ENCODE measurements around the gene DLG5. TPM values are rescaled to one million over a fixed set of nuclear protein-coding genes. Genes with fewer than 3 reads are reported as not detected.
"Not testable (repeated sequence)": the region's sequence is repeated elsewhere in the genome, so short reads cannot be mapped to it uniquely, and the experiment has no call there.

Gene DLG5
- total and polyA plus RNA-seq, 8 donors: 11.3 to 19.4 (median 13.5) TPM

GRCh38 chr10:77763453-77764430, 162.8 kb downstream of the DLG5 start:
- ATAC-seq: no peak
- Histone ChIP-seq H3K4me1 (peaks cover 0 to 6% (median 0%) of the 10 kb centered on the region in 3 donors), H3K9me3 (no peaks in the 10 kb centered on the region), H3K27ac (no peak overlapping the region), H3K27me3 (no peaks in the 10 kb centered on the region), H3K4me3 (no peak overlapping the region), H3K36me3 (no peaks in the 10 kb centered on the region)
- intact Hi-C loops (cut with DNase I): no loop called here
- 84% methylated on average over 9 of the region's 9 CpGs for WGBS, 2 donors
- TF ChIP-seq, protein P1, sequence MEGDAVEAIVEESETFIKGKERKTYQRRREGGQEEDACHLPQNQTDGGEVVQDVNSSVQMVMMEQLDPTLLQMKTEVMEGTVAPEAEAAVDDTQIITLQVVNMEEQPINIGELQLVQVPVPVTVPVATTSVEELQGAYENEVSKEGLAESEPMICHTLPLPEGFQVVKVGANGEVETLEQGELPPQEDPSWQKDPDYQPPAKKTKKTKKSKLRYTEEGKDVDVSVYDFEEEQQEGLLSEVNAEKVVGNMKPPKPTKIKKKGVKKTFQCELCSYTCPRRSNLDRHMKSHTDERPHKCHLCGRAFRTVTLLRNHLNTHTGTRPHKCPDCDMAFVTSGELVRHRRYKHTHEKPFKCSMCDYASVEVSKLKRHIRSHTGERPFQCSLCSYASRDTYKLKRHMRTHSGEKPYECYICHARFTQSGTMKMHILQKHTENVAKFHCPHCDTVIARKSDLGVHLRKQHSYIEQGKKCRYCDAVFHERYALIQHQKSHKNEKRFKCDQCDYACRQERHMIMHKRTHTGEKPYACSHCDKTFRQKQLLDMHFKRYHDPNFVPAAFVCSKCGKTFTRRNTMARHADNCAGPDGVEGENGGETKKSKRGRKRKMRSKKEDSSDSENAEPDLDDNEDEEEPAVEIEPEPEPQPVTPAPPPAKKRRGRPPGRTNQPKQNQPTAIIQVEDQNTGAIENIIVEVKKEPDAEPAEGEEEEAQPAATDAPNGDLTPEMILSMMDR (IDR thresholded peaks at IDR 0.05): no peak
- no peak for FAIRE-seq
- DNase-seq: no peak

DNA sequence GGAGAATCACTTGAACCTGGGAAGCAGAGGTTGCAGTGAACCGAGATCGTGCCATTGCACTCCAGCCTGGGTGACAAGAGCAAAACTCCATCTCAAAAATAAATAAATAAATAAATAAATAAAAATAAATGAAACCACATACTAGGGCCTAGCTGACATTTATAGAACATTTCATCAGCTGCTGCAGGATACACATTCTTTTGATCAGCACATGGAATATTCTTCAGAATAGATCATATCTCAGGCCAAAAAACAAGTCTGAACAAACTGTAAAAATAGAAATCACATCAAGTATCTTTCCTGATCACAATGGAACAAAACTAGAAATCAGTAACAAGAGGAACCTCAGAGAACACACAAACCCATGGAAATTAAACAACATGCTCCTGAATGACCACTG, 168.1 kb downstream of the DLG5 start:
- H3K36me3 ChIP-seq; ATAC-seq; H3K4me1 ChIP-seq; H3K27me3 ChIP-seq; DNase-seq; H3K9me3 ChIP-seq; intact Hi-C loops (cut with DNase I); FAIRE-seq; H3K27ac ChIP-seq; H3K4me3 ChIP-seq: not testable (repeated sequence)
- 97 to 100% methylated on average over 2 of the region's 2 CpGs for WGBS, 2 donors

GRCh38 chr10:77756319-77757232, 170.0 kb downstream of the DLG5 start:
- intact Hi-C loops (cut with DNase I): no loop called here
- Histone ChIP-seq H3K4me3 (no peak overlapping the region), H3K27ac (no peak overlapping the region), H3K27me3 (no peaks in the 10 kb centered on the region), H3K9me3 (no peaks in the 10 kb centered on the region), H3K36me3 (no peaks in the 10 kb centered on the region), H3K4me1 (peaks cover 0 to 6% (median 0%) of the 10 kb centered on the region in 3 donors)
- ATAC-seq (peak in 3 of 4 donors; percentile 43 to 78 (median 74)), DNase-seq (peak in 3 of 6 donors; percentile 5 to 24 (median 21)), FAIRE-seq (no peak)
- TF ChIP-seq, protein P1 (IDR thresholded peaks at IDR 0.05): peak in 3 of 4 donors; percentile 28 to 34 (median 32)
- WGBS, 2 donors: 25% methylated on average over 12 of the region's 12 CpGs

DNA sequence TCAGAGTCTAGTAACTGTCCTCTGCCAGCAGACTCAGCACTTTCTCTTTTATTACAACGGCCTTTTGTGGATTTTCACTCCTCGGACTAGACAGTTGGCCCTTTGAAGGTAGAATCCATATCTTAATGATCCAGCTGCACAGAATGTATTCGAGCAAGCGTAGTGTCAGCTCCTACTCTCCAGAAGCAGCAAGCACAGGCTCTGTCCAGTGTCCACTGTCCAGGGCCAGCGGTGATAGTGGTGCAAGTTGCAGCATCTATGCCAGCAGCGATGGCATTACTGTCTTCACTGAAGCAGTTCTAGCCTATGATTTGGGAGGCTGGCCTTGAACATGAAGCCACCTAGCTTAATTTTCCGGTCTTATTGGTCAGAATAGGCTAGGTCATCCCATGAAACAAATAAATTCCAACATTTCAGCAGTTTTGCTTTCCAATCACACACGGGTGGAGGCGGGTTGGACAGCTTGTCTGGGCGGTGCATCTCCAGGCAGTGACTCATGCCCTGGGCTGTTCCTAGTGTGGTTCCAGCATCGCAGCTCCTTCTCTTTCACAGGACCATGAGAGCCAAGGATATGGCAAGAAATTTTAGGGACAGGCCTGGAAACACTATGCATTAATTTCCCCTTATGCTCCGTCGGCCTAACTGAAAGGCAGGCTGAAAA, 180.4 kb downstream of the DLG5 start:
- FAIRE-seq (no peak), ATAC-seq (peak in 1 of 4 donors; percentile 23), DNase-seq (no peak)
- Histone ChIP-seq H3K4me1 (no peaks in the 10 kb centered on the region), H3K4me3 (no peak overlapping the region), H3K27ac (no peak overlapping the region), H3K27me3 (no peaks in the 10 kb centered on the region), H3K36me3 (no peaks in the 10 kb centered on the region), H3K9me3 (no peaks in the 10 kb centered on the region)
- TF ChIP-seq, protein P1 (IDR thresholded peaks at IDR 0.05): no peak
- intact Hi-C loops (cut with DNase I): no loop called here
- 88 to 90% methylated on average over 13 of the region's 13 CpGs for WGBS, 2 donors

DNA sequence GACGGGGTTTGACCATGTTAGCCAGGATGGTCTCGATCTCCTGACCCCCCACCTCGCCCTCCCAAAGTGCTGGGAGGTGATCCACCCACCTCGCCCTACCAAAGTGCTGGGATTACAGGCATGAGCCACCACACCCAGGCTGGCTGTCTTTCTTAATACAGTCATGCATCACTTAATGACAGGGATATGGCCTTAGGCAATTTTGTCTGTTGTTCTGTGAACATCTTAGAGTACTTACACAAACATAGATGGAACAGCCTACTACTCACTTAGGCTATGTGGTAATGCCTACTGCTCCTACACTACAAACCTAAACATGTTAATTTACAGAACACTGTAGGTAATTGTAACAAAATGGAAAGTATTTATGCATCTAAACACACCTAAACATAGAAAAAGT, 182.3 kb downstream of the DLG5 start:
- intact Hi-C loops (cut with DNase I): no loop called here
- DNase-seq (no peak), FAIRE-seq (no peak), ATAC-seq (no peak)
- Histone ChIP-seq H3K27me3 (no peaks in the 10 kb centered on the region), H3K27ac (no peak overlapping the region), H3K36me3 (no peaks in the 10 kb centered on the region), H3K4me1 (no peaks in the 10 kb centered on the region), H3K9me3 (no peaks in the 10 kb centered on the region), H3K4me3 (no peak overlapping the region)
- TF ChIP-seq, protein P1 (IDR thresholded peaks at IDR 0.05): no peak
- WGBS, 2 donors: 87 to 89% methylated on average over 4 of the region's 4 CpGs

Measured in pancreas (tissue), 10 donors.